OCI-LY7 (cell line): ENCODE data around the gene COL16A1.

ENCODE experiments used
- EZH2phosphoT487 ChIP-seq: fragments of 200-600 bp; sonication (generic); IDR thresholded peaks from 2 replicates; pipeline ENCODE4 v1.6.1; 2018; ENCODE audit warnings: low read depth, borderline replicate concordance, mild to moderate bottlenecking, mixed run types, antibody characterized with exemption, low read length, moderate library complexity, mixed read lengths
- TF ChIP-seq, protein P1 (sequence below): fragments of 200-600 bp; sonication (generic); conservative IDR thresholded peaks from 2 replicates; pipeline ENCODE4 v1.5.1; 2014; ENCODE audit warnings: mild to moderate bottlenecking, antibody characterized with exemption, low read length, moderate library complexity, mixed read lengths

DNA sequence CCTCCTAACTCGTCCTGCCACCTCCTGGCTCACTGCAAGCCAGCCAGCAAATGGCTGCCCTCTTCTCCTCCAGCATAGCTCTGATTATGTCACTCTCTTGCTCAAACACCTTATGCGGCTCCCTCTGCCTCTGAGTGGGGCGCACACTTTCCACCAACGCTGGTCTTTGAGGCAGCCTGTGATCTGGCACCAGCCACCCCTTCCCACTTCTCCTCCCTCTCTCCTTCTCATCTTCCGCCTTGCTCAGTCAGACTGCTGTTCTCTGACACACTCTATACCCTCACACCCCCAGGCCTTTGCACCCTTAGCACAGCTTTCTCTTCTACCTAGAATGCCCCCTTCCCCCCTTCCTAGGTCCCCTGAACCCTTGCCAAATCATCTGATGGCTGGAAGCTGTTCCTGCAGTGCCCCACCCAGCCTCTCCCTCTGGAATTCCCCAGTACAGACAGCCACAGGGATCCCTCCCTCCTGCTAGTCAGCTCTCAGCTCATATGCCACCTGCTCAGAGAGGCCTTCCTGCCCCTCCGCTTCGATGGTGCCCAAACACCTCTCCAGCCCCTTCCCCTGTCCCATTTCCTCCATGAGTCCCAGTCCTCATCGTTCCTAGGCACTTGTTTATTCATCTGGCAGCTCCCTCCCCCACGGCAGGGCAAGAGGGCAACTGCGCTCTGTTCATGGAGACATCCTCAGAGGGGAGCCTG is 37.4 kb downstream of the COL16A1 start:
- TF ChIP-seq, protein P1, sequence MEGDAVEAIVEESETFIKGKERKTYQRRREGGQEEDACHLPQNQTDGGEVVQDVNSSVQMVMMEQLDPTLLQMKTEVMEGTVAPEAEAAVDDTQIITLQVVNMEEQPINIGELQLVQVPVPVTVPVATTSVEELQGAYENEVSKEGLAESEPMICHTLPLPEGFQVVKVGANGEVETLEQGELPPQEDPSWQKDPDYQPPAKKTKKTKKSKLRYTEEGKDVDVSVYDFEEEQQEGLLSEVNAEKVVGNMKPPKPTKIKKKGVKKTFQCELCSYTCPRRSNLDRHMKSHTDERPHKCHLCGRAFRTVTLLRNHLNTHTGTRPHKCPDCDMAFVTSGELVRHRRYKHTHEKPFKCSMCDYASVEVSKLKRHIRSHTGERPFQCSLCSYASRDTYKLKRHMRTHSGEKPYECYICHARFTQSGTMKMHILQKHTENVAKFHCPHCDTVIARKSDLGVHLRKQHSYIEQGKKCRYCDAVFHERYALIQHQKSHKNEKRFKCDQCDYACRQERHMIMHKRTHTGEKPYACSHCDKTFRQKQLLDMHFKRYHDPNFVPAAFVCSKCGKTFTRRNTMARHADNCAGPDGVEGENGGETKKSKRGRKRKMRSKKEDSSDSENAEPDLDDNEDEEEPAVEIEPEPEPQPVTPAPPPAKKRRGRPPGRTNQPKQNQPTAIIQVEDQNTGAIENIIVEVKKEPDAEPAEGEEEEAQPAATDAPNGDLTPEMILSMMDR, result no peak
- TF ChIP-seq EZH2phosphoT487, result no peak
